GM12872 (cell line): Measurements from ENCODE around the gene BCOR.

Experiments
- CTCF ChIP-seq: IDR thresholded peaks from 3 replicates; pipeline ENCODE4 v1.5.1; 2011; ENCODE audit warnings: low read depth, mild to moderate bottlenecking, low read length, moderate library complexity; ENCODE audit not compliant: insufficient read depth

The BCOR gene

DNA sequence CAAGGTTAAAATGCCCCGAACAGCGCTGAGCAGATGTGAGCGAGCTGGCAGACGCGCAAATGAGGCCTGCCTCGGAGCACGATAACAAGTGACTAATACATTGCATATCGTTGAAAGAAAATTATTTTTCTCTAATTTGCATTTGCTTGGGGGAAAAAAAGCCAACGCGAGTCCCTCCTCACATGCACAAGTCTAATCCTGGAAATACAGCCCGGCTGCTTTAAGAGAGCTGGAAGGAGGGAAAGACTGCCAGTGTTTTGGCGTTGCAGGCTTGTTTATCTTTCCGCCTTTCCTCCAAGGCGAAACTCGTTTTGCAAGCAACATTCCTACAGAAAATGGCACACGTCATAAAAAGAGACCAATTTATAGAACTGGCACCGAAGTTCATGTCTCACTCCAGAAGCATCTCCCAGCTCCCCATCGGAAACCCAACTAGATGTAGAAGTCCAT lies 12.6 kb downstream of the BCOR start:
- TF ChIP-seq CTCF = no peak

DNA sequence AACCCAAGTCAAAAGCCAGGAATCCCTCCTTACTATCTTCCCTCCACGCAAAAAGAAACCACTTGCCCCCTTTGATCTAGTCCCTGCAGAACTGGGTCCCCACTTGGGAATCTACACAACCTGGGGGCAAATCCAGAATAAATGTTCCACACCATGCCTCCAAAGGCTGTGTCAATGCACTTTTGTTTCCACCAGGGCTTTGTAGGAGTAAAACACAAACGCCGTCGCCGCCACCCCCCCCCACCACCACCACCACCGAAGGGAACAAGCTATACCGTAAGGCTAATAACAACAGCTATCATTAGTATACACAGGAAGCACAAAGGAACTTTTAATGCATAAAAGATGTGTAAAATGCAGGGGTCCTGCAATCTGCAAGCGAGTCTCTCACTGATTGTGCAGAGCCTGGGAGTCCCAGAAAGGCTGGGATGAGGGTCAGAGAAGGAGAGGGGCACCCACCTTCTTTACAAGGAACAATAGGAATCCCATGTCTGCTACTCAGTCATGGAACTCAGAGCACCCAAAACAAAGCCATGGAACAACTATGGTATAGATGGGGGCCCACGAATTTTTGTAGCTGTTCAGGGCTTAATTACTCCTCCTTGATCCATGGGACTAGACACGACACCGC lies 13.2 kb downstream of the BCOR start:
- TF ChIP-seq CTCF = no peak

GRCh38 chrX:40083979-40084359 lies 13.8 kb downstream of the BCOR start:
- TF ChIP-seq CTCF = no peak

GRCh38 chrX:40083120-40083978 lies 14.4 kb downstream of the BCOR start:
- no peak for TF ChIP-seq CTCF

- no peak for TF ChIP-seq CTCF
Observed at GRCh38 chrX:40082447-40083119, 15.2 kb downstream of the BCOR start.

DNA sequence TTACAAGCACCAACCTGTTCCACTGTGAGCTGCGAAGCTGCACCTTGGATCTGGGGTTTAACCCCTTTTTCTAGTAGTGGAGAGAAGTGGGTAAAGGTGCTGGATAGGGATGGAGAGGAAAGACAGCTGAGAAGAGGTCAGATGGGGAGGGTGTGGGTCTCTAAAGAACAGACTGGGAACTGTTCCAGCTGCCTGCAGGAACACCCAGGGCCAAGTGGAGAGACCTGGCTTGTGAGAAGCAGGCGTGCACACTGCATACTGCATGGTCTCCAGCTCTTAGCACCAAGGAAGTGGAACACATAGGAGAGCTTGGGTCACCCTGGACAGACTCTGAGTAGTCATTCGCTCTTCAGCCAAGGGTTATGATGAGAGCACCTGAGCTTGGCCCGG lies 16.1 kb downstream of the BCOR start:
- TF ChIP-seq CTCF = no peak
